Esophagus squamous epithelium (tissue), 5 donors: ENCODE measurements around the gene ATP2B2. TPM values are rescaled to one million over a fixed set of nuclear protein-coding genes. Genes with fewer than 3 reads are reported as not detected.

ENCODE experiments used
- DNase-seq: peaks from one replicate; lab custom pipeline; 2025; lab: John Stamatoyannopoulos, UW
- H3K27ac ChIP-seq, 4 donors: fragments of 200-600 bp; sonication (generic); one replicate each; pipeline ENCODE4 v1.5.1; 2016 to 2019; ENCODE audit warnings: mild to moderate bottlenecking in 1 of 4
- H3K27me3 ChIP-seq, 4 donors: fragments of 200-600 bp; sonication (generic); 1 replicate in 3 of 4; 2 replicates in 1 of 4; pipeline versions ENCODE4 v1.5.1 to v1.6.0; 2017 to 2021; ENCODE audit warnings: antibody characterized with exemption in 1 of 4
- H3K36me3 ChIP-seq, 3 donors: fragments of 200-600 bp; sonication (generic); one replicate each; pipeline ENCODE4 v1.5.1; 2016 to 2019
- H3K4me1 ChIP-seq, 3 donors: fragments of 200-600 bp; sonication (generic); one replicate each; pipeline ENCODE4 v1.5.1; 2017 to 2019
- H3K4me3 ChIP-seq, 4 donors: fragments of 200-600 bp; sonication (generic); 1 replicate in 3 of 4; 2 replicates in 1 of 4; pipeline ENCODE4 v1.5.1; 2016 to 2019; ENCODE audit warnings: mild to moderate bottlenecking in 2 of 4, moderate library complexity in 1 of 4
- H3K9me3 ChIP-seq, 3 donors: fragments of 200-600 bp; sonication (generic); one replicate each; pipeline ENCODE4 v1.5.1; 2016 to 2019
- CTCF ChIP-seq, 6 experiments: fragments of 450-650 bp in 4 of 6; fragments of 200-600 bp in 2 of 6; sonication (generic) in 2 of 6; IDR thresholded peaks; one replicate each; pipeline ENCODE4 v1.5.1; 2016 to 2019; ENCODE audit warnings: antibody characterized with exemption in 6 of 6, mild to moderate bottlenecking in 4 of 6, moderate library complexity in 4 of 6
- POLR2A ChIP-seq, 4 donors: fragments of 450-650 bp; IDR thresholded peaks; one replicate each; pipeline ENCODE4 v1.6.1; 2017; ENCODE audit warnings: antibody characterized with exemption in 4 of 4, mild to moderate bottlenecking in 4 of 4, moderate library complexity in 3 of 4
- WGBS, 2 donors: methylation state at CpG; one replicate each; pipeline ENCODE4 v1.1.5; 2018; 5-methylcytosine and 5-hydroxymethylcytosine counted together
- intact Hi-C: fragments of 100-400 bp; cut with DNase I; formaldehyde crosslinking; loops from one replicate; pipeline ENCODE4 v1.15.0; 2022
- total RNA-seq, 4 donors: library from RNA; depleted of rRNA; stranded (reverse); fragments of >200 nt; gene quantifications; one replicate each; pipeline ENCODE4 v1.1.0, GENCODE V29; 2016
- donor health status: DM: yes; HTN: yes; CAD: no.

Gene ATP2B2
- total RNA-seq, 4 donors from 2014 or later: 0.31 to 0.57 (median 0.42) TPM

GRCh38 chr3:10304905-10305304 is 200.5 kb downstream of the ATP2B2 start:
- DNase-seq: no peak
- Histone ChIP-seq H3K4me1 (no peaks in the 10 kb centered on the region), H3K36me3 (peaks cover 30 to 94% (median 36%) of the 10 kb centered on the region in 3 donors), H3K4me3 (no peak overlapping the region), H3K27ac (no peak overlapping the region), H3K9me3 (no peaks in the 10 kb centered on the region), H3K27me3 (no peaks in the 10 kb centered on the region)
- 76 to 89% methylated on average over 3 to 4 of the region's 8 CpGs for WGBS, 2 donors
- TF ChIP-seq POLR2A (IDR thresholded peaks at IDR 0.05) (no peak), CTCF (IDR thresholded peaks at IDR 0.05) (no peak)
- intact Hi-C loops: no loop called here

DNA sequence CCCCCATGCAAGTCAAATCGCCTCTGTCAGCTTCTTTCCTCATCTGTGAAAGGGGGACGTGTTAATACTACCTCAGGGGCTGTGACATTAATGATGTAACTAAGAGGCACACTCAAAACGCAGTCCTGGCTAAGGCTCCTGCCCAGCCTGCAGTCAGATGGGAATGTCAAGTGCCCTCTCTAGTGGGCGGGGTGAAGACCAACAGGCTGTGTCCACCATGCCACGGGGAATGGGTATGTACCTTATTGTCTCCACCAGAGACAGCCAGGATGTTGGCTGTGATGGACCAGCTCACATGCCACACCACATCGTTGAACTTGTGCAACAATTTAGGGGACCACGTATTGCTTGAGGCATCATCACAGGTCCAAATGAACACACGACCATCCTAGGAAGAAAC is 201.6 kb downstream of the ATP2B2 start:
- WGBS, 2 donors: 77 to 79% methylated on average over 6 of the region's 8 CpGs
- peaks cover 28 to 95% (median 35%) of the 10 kb centered on the region in 3 donors for H3K36me3 ChIP-seq
- H3K27ac ChIP-seq: no peak overlapping the region
- intact Hi-C loops: no loop called here
- DNase-seq: no peak
- H3K9me3 ChIP-seq: no peaks in the 10 kb centered on the region
- H3K4me1 ChIP-seq: no peaks in the 10 kb centered on the region
- H3K27me3 ChIP-seq: no peaks in the 10 kb centered on the region
- H3K4me3 ChIP-seq: no peak overlapping the region
- no peak for TF ChIP-seq CTCF (IDR thresholded peaks at IDR 0.05)
- TF ChIP-seq POLR2A (IDR thresholded peaks at IDR 0.05): no peak

DNA sequence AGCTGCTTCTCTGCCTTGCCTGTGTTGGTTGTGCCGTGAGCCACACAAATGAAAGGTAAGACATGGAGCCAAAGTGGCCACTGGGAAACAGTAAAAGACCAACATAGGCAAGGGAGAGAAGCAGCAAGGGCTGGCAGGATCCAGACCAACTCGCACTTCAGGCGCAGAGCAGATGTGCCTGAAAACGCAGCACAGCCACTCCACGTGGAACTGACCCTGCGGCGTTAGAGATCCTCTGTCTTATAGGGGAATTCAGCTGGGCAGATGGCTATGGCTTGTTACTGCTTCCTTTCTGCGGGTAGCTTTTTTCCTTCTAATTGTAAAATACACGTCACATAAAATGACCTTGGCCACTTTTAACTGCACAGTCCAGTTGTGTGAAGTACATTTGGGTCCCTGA is 202.3 kb downstream of the ATP2B2 start:
- H3K4me1 ChIP-seq: no peaks in the 10 kb centered on the region
- H3K9me3 ChIP-seq: no peaks in the 10 kb centered on the region
- no peak overlapping the region for H3K4me3 ChIP-seq
- intact Hi-C loops: no loop called here
- TF ChIP-seq POLR2A (IDR thresholded peaks at IDR 0.05) (no peak), CTCF (IDR thresholded peaks at IDR 0.05) (no peak)
- peaks cover 28 to 97% (median 35%) of the 10 kb centered on the region in 3 donors for H3K36me3 ChIP-seq
- H3K27me3 ChIP-seq: no peaks in the 10 kb centered on the region
- WGBS, 2 donors: 85 to 89% methylated on average over 9 of the region's 9 CpGs
- no peak overlapping the region for H3K27ac ChIP-seq
- no peak for DNase-seq

DNA sequence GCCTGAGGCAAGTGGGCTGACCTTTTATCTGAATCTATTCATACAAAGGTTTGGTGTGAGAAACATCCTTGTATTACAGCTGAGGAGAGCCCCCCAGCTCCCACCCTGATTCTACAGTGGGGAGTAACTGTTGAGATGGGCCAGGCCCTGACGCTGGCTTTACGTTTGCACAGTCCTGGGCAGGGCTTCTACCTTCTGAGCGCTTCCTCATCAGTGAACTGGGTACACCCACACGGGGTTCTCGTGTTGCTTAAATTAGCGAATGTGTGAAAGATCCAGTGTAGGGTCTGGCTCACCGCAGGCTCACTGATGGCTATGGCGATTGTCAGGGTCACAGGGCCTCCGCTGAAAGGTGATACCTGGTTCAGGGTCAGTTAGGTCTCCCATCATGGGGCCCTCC is 205.3 kb downstream of the ATP2B2 start:
- WGBS, 2 donors: 94% methylated on average over 3 of the region's 9 CpGs; no CpG with 5 or more reads in 1 of the 2 donors
- Histone ChIP-seq H3K36me3 (peaks cover 28 to 85% (median 29%) of the 10 kb centered on the region in 3 donors), H3K9me3 (no peaks in the 10 kb centered on the region), H3K27ac (no peak overlapping the region), H3K27me3 (no peaks in the 10 kb centered on the region), H3K4me3 (no peak overlapping the region), H3K4me1 (no peaks in the 10 kb centered on the region)
- intact Hi-C loops: no loop called here
- no peak for DNase-seq
- TF ChIP-seq CTCF (IDR thresholded peaks at IDR 0.05): no peak
- TF ChIP-seq POLR2A (IDR thresholded peaks at IDR 0.05): no peak

DNA sequence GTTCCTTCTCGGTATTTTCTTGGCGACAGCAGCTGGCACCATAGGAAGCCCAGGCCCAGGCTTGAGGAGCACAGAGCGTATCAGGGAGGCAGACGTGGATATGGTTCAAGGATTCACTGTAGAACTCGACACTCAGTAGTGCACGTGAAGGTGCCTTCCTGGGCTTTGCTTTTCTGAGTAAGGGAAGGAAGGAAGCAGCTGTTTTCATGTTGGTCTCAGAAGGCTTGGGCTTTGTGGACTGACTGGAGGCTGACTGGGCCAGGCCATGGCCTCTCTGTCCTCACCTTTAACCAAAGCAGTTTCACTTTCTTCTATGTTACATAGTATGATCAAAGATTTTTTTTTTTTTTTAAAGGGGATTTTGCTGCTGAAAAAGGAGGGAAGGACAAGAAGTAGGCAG is 205.7 kb downstream of the ATP2B2 start:
- H3K27ac ChIP-seq: no peak overlapping the region
- H3K4me3 ChIP-seq: no peak overlapping the region
- WGBS, 2 donors: 71 to 82% methylated on average over 1 to 6 of the region's 6 CpGs
- peaks cover 24 to 83% (median 25%) of the 10 kb centered on the region in 3 donors for H3K36me3 ChIP-seq
- H3K4me1 ChIP-seq: no peaks in the 10 kb centered on the region
- H3K27me3 ChIP-seq: no peaks in the 10 kb centered on the region
- DNase-seq: no peak
- TF ChIP-seq POLR2A (IDR thresholded peaks at IDR 0.05) (no peak), CTCF (IDR thresholded peaks at IDR 0.05) (no peak)
- H3K9me3 ChIP-seq: no peaks in the 10 kb centered on the region
- intact Hi-C loops: no loop called here
